GM23248 (cell line): ENCODE data around the gene HASPIN.

Experiments
- EZH2 ChIP-seq: fragments of 200-600 bp; sonication (generic); IDR thresholded peaks from 2 replicates; pipeline ENCODE4 v1.6.1; 2018; ENCODE audit warnings: antibody characterized with exemption, mild to moderate bottlenecking; ENCODE audit not compliant: insufficient read depth, poor library complexity, severe bottlenecking
- EZH2phosphoT487 ChIP-seq: fragments of 200-600 bp; sonication (generic); IDR thresholded peaks from 2 replicates; pipeline ENCODE4 v1.6.1; 2018; ENCODE audit warnings: antibody characterized with exemption, moderate library complexity, mild to moderate bottlenecking, low read depth; ENCODE audit not compliant: insufficient read depth

- no peak for TF ChIP-seq EZH2phosphoT487
- TF ChIP-seq EZH2: no peak
Measured at GRCh38 chr17:3690094-3690715, 33.5 kb upstream of the HASPIN start.
